Effector CD4-positive, alpha-beta T cell (primary cell): ENCODE results near the gene ZFP3.
"Not testable (repeated sequence)": the region's sequence is repeated elsewhere in the genome, so short reads cannot be mapped to it uniquely, and the experiment has no call there.

ENCODE experiments used
- DNase-seq: peaks from one replicate; pipeline ENCODE4 v3.0.0-alpha.2; 2020
- total RNA-seq: gene quantifications from one replicate; lab custom pipeline; 2026; lab: John Stamatoyannopoulos, UW

The ZFP3 gene
- total RNA-seq = 4.1 reads per million, percentile 16 among the genes with 10 or more reads in this experiment

- DNase-seq = peak; percentile 54
Observed at GRCh38 chr17:5078106-5079028, at the start of gene ZFP3. ZFP3 (plus strand) TSS chr17:5078467; CDS start chr17:5091505, 13,038 bp downstream.

GRCh38 chr17:5030168-5030567 is 48.1 kb upstream of the ZFP3 start:
- DNase-seq = not testable (repeated sequence)

- DNase-seq = peak; percentile 78
Observed at GRCh38 chr17:5031365-5032082, 46.7 kb upstream of the ZFP3 start.

GRCh38 chr17:5032865-5033264 is 45.4 kb upstream of the ZFP3 start:
- DNase-seq = no peak

- no peak for DNase-seq
Observed at GRCh38 chr17:5033352-5034015, 44.8 kb upstream of the ZFP3 start.

GRCh38 chr17:5034063-5034462 is 44.2 kb upstream of the ZFP3 start:
- no peak for DNase-seq

- DNase-seq = no peak
Observed at GRCh38 chr17:5034651-5035050, 43.6 kb upstream of the ZFP3 start.

- DNase-seq = no peak
Observed at GRCh38 chr17:5035315-5035714, 43.0 kb upstream of the ZFP3 start, which contains the start of gene SLC52A1. SLC52A1 (minus strand) TSS chr17:5035426; CDS start chr17:5034606, 820 bp downstream.

GRCh38 chr17:5042157-5043022 is 35.9 kb upstream of the ZFP3 start:
- DNase-seq = no peak

- DNase-seq = no peak
Observed at GRCh38 chr17:5043524-5043923, 34.7 kb upstream of the ZFP3 start.

- DNase-seq = no peak
Observed at GRCh38 chr17:5044630-5045029, 33.6 kb upstream of the ZFP3 start.

GRCh38 chr17:5045496-5045895 is 32.8 kb upstream of the ZFP3 start:
- no peak for DNase-seq

GRCh38 chr17:5047446-5047845 is 30.8 kb upstream of the ZFP3 start:
- DNase-seq = no peak

- DNase-seq = peak; percentile 65
Observed at GRCh38 chr17:5049314-5049841, 28.9 kb upstream of the ZFP3 start.

- no peak for DNase-seq
Observed at GRCh38 chr17:5050278-5050677, 28.0 kb upstream of the ZFP3 start.

GRCh38 chr17:5055543-5055942 is 22.7 kb upstream of the ZFP3 start:
- DNase-seq = no peak

- no peak for DNase-seq
Observed at GRCh38 chr17:5065227-5065744, 13.0 kb upstream of the ZFP3 start.

- no peak for DNase-seq
Observed at GRCh38 chr17:5068236-5068635, 10.0 kb upstream of the ZFP3 start.

- DNase-seq = no peak
Observed at GRCh38 chr17:5069724-5070123, 8.5 kb upstream of the ZFP3 start.

GRCh38 chr17:5075472-5075871 is 2.8 kb upstream of the ZFP3 start:
- DNase-seq = not testable (repeated sequence)

GRCh38 chr17:5077275-5077674 is 992 bp upstream of the ZFP3 start:
- not testable (repeated sequence) for DNase-seq

- DNase-seq = no peak
Observed at GRCh38 chr17:5077781-5078105, 524 bp upstream of the ZFP3 start.
